Left ventricle myocardium inferior (tissue), 1 donor: ENCODE data around the gene PRDM8. TPM values are rescaled to one million over a fixed set of nuclear protein-coding genes. Genes with fewer than 3 reads are reported as not detected.
A peak's percentile ranks its signal among the peaks of the same experiment; 100 is the strongest.

Experiments
- DNase-seq: peaks from one replicate; pipeline ENCODE4 v3.0.0-alpha.2; 2020
- H3K27ac ChIP-seq: fragments of 200-600 bp; replicated peaks from 2 replicates; pipeline ENCODE4 v1.8.0; 2021
- H3K27me3 ChIP-seq: fragments of 200-600 bp; 2 replicates; pipeline ENCODE4 v1.8.0; 2021; ENCODE audit warnings: low read depth
- H3K36me3 ChIP-seq: fragments of 200-600 bp; 2 replicates; pipeline ENCODE4 v1.8.0; 2021
- H3K4me1 ChIP-seq: fragments of 200-600 bp; 2 replicates; pipeline ENCODE4 v1.8.0; 2021
- H3K4me3 ChIP-seq: fragments of 200-600 bp; 2 replicates; pipeline ENCODE4 v1.8.0; 2021; ENCODE audit warnings: mild to moderate bottlenecking, moderate library complexity
- H3K9me3 ChIP-seq: fragments of 200-600 bp; replicated peaks from 2 replicates; pipeline ENCODE4 v1.8.0; 2021
- CTCF ChIP-seq: fragments of 200-600 bp; IDR thresholded peaks from 2 replicates; pipeline ENCODE4 v1.8.0; 2021; ENCODE audit warnings: antibody characterized with exemption, mild to moderate bottlenecking, borderline replicate concordance
- intact Hi-C: fragments of 100-400 bp; cut with micrococcal nuclease; formaldehyde crosslinking; loops from one replicate; pipeline ENCODE4 v1.11.0; 2022
- total RNA-seq: library from RNA; stranded (reverse); fragmentation: NEBNext Ultra II Directional; extraction: Animal tissue kit (Norgen Biotek cat#: 25700); gene quantifications from one replicate; pipeline ENCODE4 v1.2.1, GENCODE V29; 2021
- donor health status: DM: no; HTN: yes; CAD: no; lungs with severe emphysema.

The PRDM8 gene
- total RNA-seq, 1 donor from 2014 or later, result 0.66 TPM

GRCh38 chr4:80216100-80216761, 18.9 kb downstream of the PRDM8 start:
- no peak overlapping the region for H3K4me3 ChIP-seq
- H3K27ac ChIP-seq, result peak overlapping the region; percentile 36
- H3K4me1 ChIP-seq, result no peaks in the 10 kb centered on the region
- DNase-seq, result no peak
- H3K27me3 ChIP-seq, result peaks cover 34% of the 10 kb centered on the region
- H3K9me3 ChIP-seq, result no peaks in the 10 kb centered on the region
- no peak for TF ChIP-seq CTCF
- intact Hi-C loops, result loop anchor here (10.0 kb wide), 1 partner anchor 1261 kb away; no protein-coding TSS in a partner anchor
- H3K36me3 ChIP-seq, result no peaks in the 10 kb centered on the region

- TF ChIP-seq CTCF, result no peak
- no peaks in the 10 kb centered on the region for H3K36me3 ChIP-seq
- no peak overlapping the region for H3K27ac ChIP-seq
- DNase-seq, result no peak
- peaks cover 51% of the 10 kb centered on the region for H3K27me3 ChIP-seq
- no peak overlapping the region for H3K4me3 ChIP-seq
- H3K9me3 ChIP-seq, result no peaks in the 10 kb centered on the region
- H3K4me1 ChIP-seq, result no peaks in the 10 kb centered on the region
- intact Hi-C loops, result loop anchor here (10.0 kb wide), 1 partner anchor 1265 kb away; no protein-coding TSS in a partner anchor
Observed at GRCh38 chr4:80219301-80220025, 22.2 kb downstream of the PRDM8 start.

GRCh38 chr4:80220711-80221110, 23.4 kb downstream of the PRDM8 start:
- Histone ChIP-seq H3K9me3 (no peaks in the 10 kb centered on the region), H3K4me3 (no peak overlapping the region), H3K36me3 (no peaks in the 10 kb centered on the region), H3K4me1 (no peaks in the 10 kb centered on the region), H3K27me3 (peaks cover 55% of the 10 kb centered on the region), H3K27ac (no peak overlapping the region)
- no peak for DNase-seq
- no peak for TF ChIP-seq CTCF
- intact Hi-C loops, result no loop called here

GRCh38 chr4:80221161-80221560, 23.9 kb downstream of the PRDM8 start:
- Histone ChIP-seq H3K4me1 (no peaks in the 10 kb centered on the region), H3K27me3 (peaks cover 55% of the 10 kb centered on the region), H3K36me3 (no peaks in the 10 kb centered on the region), H3K9me3 (no peaks in the 10 kb centered on the region), H3K4me3 (no peak overlapping the region), H3K27ac (no peak overlapping the region)
- intact Hi-C loops, result no loop called here
- TF ChIP-seq CTCF, result peak; percentile 19
- DNase-seq, result no peak

GRCh38 chr4:80225595-80225994, 28.3 kb downstream of the PRDM8 start:
- Histone ChIP-seq H3K36me3 (no peaks in the 10 kb centered on the region), H3K9me3 (no peaks in the 10 kb centered on the region), H3K4me1 (no peaks in the 10 kb centered on the region), H3K4me3 (no peak overlapping the region), H3K27ac (no peak overlapping the region), H3K27me3 (peaks cover 49% of the 10 kb centered on the region)
- no peak for DNase-seq
- no peak for TF ChIP-seq CTCF
- intact Hi-C loops, result no loop called here
